KMS-11 (cell line): Measurements from ENCODE around the gene RREB1.

Source experiments
- H2AFZ ChIP-seq: fragments of 200-600 bp; sonication (generic); 2 replicates; pipeline ENCODE4 v1.6.1; 2016; ENCODE audit warnings: antibody characterized with exemption, mixed run types, low read depth
- H3K27ac ChIP-seq: fragments of 200-600 bp; sonication (generic); 2 replicates; pipeline ENCODE4 v1.6.1; 2016; ENCODE audit warnings: mild to moderate bottlenecking, mixed run types
- H3K27me3 ChIP-seq: fragments of 200-600 bp; sonication (generic); 2 replicates; pipeline ENCODE4 v1.6.1; 2017; ENCODE audit warnings: mild to moderate bottlenecking, low read depth, mixed run types, moderate library complexity; ENCODE audit not compliant: insufficient read depth
- H3K36me3 ChIP-seq: fragments of 200-600 bp; sonication (generic); 2 replicates; pipeline ENCODE4 v1.6.1; 2017; ENCODE audit warnings: mild to moderate bottlenecking, mixed run types; ENCODE audit not compliant: insufficient read depth
- H3K4me1 ChIP-seq: fragments of 200-600 bp; sonication (generic); 2 replicates; pipeline ENCODE4 v1.6.1; 2016; ENCODE audit warnings: mild to moderate bottlenecking, low read depth, mixed run types; ENCODE audit not compliant: poor library complexity, severe bottlenecking
- H3K4me2 ChIP-seq: fragments of 200-600 bp; sonication (generic); 2 replicates; pipeline ENCODE4 v1.7.0; 2016; ENCODE audit warnings: mild to moderate bottlenecking, mixed run types
- H3K4me3 ChIP-seq: fragments of 200-600 bp; sonication (generic); IDR thresholded peaks from 2 replicates; pipeline ENCODE4 v1.6.1; 2017; ENCODE audit warnings: low read depth, low read length, mixed read lengths; ENCODE audit not compliant: insufficient read depth
- H3K79me2 ChIP-seq: fragments of 200-600 bp; sonication (generic); 2 replicates; pipeline ENCODE4 v1.6.1; 2016; ENCODE audit warnings: low read depth, mixed run types; ENCODE audit not compliant: insufficient read depth
- H3K9ac ChIP-seq: fragments of 200-600 bp; sonication (generic); 2 replicates; pipeline ENCODE4 v1.6.1; 2016; ENCODE audit warnings: mild to moderate bottlenecking, mixed run types
- H4K20me1 ChIP-seq: fragments of 200-600 bp; sonication (generic); 2 replicates; pipeline ENCODE4 v1.6.1; 2016; ENCODE audit warnings: mild to moderate bottlenecking, mixed run types; ENCODE audit not compliant: insufficient read depth
- CTCF ChIP-seq: fragments of 200-600 bp; sonication (generic); conservative IDR thresholded peaks from 2 replicates; pipeline ENCODE4 v1.6.1; 2017; ENCODE audit warnings: low read depth, mild to moderate bottlenecking, antibody characterized with exemption, low read length, moderate library complexity, mixed read lengths

RREB1 gene

GRCh38 chr6:7147051-7147671, 39.4 kb downstream of the RREB1 start:
- peak overlapping the region; percentile 90 for H3K4me2 ChIP-seq
- no peaks in the 10 kb centered on the region for H4K20me1 ChIP-seq
- H3K79me2 ChIP-seq, result peaks cover 70% of the 10 kb centered on the region
- H3K36me3 ChIP-seq, result no peaks in the 10 kb centered on the region
- no peaks in the 10 kb centered on the region for H3K27me3 ChIP-seq
- no peak overlapping the region for H2AFZ ChIP-seq
- H3K4me1 ChIP-seq, result peaks cover 77% of the 10 kb centered on the region
- no peak overlapping the region for H3K4me3 ChIP-seq
- TF ChIP-seq CTCF, result no peak
- H3K9ac ChIP-seq, result no peak overlapping the region
- H3K27ac ChIP-seq, result no peak overlapping the region

DNA sequence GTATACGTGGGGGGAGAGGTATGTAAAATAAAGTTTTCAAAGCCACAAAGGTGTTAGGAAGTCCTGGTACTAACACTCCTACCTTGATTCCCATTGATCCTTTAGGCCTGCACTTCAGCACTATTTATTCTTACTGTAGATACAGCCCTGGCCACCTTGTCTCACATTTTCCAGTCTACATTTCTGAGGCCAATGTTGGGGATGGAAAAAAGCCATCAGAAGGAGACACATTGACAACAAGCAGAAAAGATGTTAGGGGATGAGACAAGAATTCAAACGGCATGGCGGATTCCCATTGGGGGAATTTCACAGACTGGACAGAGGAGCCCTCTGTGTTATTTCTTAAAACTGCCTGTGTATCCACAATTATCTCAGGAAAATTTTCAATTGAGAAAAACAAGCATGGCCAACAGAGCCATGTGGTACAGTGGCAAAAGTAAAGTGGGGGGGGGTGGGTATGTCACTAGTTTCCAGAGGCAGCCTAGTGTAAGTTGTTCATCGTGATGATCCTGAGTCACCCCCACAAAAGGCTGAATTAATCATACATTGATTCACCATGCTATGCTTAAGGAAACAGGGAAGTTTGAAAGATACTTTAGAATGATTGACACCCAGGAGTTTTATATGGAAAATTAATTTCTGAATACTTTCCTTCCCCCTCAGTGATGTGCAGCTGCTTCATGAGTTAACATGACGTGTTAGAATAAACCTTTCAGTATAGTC, 40.5 kb downstream of the RREB1 start:
- Histone ChIP-seq H3K4me3 (no peak overlapping the region), H3K27me3 (no peaks in the 10 kb centered on the region), H3K4me1 (peaks cover 80% of the 10 kb centered on the region), H4K20me1 (no peaks in the 10 kb centered on the region), H3K27ac (no peak overlapping the region), H2AFZ (no peak overlapping the region), H3K9ac (no peak overlapping the region), H3K36me3 (no peaks in the 10 kb centered on the region), H3K4me2 (no peak overlapping the region), H3K79me2 (peaks cover 80% of the 10 kb centered on the region)
- no peak for TF ChIP-seq CTCF

DNA sequence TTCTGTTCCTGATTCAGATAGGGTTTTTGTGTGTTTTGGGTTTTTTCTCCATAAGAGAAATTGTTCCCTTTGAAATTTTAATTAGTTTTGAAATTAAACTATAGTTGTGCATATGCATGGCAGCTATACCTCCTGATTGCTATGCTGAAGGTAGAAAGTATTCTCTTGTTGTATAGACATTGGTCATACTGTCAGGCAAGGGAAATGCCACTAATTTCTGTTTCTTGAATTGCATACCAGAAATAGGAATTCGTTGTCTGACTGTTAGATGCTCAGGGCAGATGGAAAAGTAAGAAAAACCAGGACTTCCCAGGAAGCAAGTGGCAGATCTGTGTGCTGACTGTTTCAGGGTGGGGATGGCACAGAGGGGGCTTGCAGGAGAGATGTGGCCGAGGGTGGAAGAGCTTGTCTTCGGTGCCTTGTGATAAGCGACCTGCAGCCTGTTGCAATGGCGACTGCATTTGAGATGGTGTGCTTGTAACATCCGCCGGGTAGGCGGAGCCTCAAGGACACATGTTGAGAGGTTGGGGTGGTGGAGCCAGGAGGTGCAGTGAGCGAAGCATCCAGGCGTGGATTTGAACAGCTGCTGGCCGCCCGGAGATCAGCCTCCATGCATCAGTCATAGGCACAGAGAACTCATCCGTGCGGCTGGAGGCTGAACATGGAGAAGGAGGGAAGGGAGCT, 42.8 kb downstream of the RREB1 start:
- Histone ChIP-seq H2AFZ (no peak overlapping the region), H3K4me3 (no peak overlapping the region), H4K20me1 (no peaks in the 10 kb centered on the region), H3K27me3 (no peaks in the 10 kb centered on the region), H3K9ac (no peak overlapping the region), H3K79me2 (peaks cover 87% of the 10 kb centered on the region), H3K4me2 (no peak overlapping the region), H3K4me1 (peaks cover 82% of the 10 kb centered on the region), H3K27ac (no peak overlapping the region), H3K36me3 (no peaks in the 10 kb centered on the region)
- TF ChIP-seq CTCF, result no peak

DNA sequence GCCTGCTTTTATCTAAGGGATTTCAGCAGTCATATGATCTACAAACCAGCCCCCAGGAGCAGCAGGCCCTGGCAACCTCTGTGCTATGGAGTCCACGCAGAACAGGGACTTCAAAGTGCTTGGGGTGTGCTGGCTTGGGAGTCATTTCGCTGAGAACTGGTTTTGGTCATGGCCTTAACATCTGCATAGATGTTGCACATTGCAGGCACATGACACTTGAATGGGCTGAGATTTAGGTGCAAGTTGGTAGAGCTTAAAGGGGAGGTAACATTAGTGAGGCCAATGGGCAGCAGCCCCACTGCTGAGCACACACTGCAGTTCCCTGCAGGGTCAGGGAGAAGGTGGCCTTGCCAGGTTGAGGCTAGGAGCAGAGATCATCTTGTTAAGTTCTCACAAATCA, 43.6 kb downstream of the RREB1 start:
- Histone ChIP-seq H3K4me1 (peaks cover 82% of the 10 kb centered on the region), H3K79me2 (peaks cover 82% of the 10 kb centered on the region), H3K4me3 (no peak overlapping the region), H3K27me3 (no peaks in the 10 kb centered on the region), H3K27ac (no peak overlapping the region), H3K4me2 (no peak overlapping the region), H4K20me1 (no peaks in the 10 kb centered on the region), H2AFZ (no peak overlapping the region), H3K36me3 (no peaks in the 10 kb centered on the region), H3K9ac (no peak overlapping the region)
- no peak for TF ChIP-seq CTCF
